OCI-LY3 (cell line): ENCODE measurements around the gene DCAF8L2.

ENCODE experiments used
- EZH2phosphoT487 ChIP-seq: fragments of 200-600 bp; shearing (Covaris generic); IDR thresholded peaks from 2 replicates; pipeline ENCODE4 v1.6.1; 2018; ENCODE audit warnings: antibody characterized with exemption, mixed run types, low read depth
- TF ChIP-seq, protein P1 (sequence below): fragments of 200-600, 300-600 bp; sonication (generic); IDR thresholded peaks from 2 replicates; pipeline ENCODE4 v1.5.1; 2014; ENCODE audit warnings: antibody characterized with exemption, low read length, low read depth

- TF ChIP-seq, protein P1, sequence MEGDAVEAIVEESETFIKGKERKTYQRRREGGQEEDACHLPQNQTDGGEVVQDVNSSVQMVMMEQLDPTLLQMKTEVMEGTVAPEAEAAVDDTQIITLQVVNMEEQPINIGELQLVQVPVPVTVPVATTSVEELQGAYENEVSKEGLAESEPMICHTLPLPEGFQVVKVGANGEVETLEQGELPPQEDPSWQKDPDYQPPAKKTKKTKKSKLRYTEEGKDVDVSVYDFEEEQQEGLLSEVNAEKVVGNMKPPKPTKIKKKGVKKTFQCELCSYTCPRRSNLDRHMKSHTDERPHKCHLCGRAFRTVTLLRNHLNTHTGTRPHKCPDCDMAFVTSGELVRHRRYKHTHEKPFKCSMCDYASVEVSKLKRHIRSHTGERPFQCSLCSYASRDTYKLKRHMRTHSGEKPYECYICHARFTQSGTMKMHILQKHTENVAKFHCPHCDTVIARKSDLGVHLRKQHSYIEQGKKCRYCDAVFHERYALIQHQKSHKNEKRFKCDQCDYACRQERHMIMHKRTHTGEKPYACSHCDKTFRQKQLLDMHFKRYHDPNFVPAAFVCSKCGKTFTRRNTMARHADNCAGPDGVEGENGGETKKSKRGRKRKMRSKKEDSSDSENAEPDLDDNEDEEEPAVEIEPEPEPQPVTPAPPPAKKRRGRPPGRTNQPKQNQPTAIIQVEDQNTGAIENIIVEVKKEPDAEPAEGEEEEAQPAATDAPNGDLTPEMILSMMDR: no peak
- no peak for TF ChIP-seq EZH2phosphoT487
Observed at GRCh38 chrX:27674491-27674890, 84.3 kb downstream of the DCAF8L2 start.
